Keratinocyte (primary cell): ENCODE results near the gene DIS3L2. TPM values are rescaled to one million over a fixed set of nuclear protein-coding genes. Genes with fewer than 3 reads are reported as not detected.

ENCODE experiments used
- DNase-seq: peaks from one replicate; pipeline ENCODE4 v3.0.0-alpha.2; 2011; ENCODE audit warnings: low read depth, missing footprints, low spot score
- FAIRE-seq: peaks from 2 replicates; lab custom pipeline; 2011; peaks lifted over from hg19 to GRCh38; lab: Jason Lieb, UNC
- H2AFZ ChIP-seq: 2 replicates; pipeline ENCODE4 v1.6.0; 2012; ENCODE audit warnings: low read length, control low read depth, inconsistent platforms; ENCODE audit not compliant: control insufficient read depth
- H3K27ac ChIP-seq: 2 replicates; pipeline ENCODE4 v1.5.1; 2011; ENCODE audit warnings: low read length; ENCODE audit not compliant: control insufficient read depth, insufficient read depth
- H3K27me3 ChIP-seq: 3 replicates; pipeline ENCODE4 v1.6.0; 2011; ENCODE audit warnings: low read length; ENCODE audit not compliant: control insufficient read depth, insufficient read depth; ENCODE audit errors: extremely low read depth
- H3K36me3 ChIP-seq, 2 experiments: 2 replicates in 1 of 2; 3 replicates in 1 of 2; pipeline ENCODE4 v1.5.1; 2011; ENCODE audit warnings: low read length in 2 of 2, mild to moderate bottlenecking in 1 of 2; ENCODE audit not compliant: control insufficient read depth in 2 of 2, insufficient read depth in 2 of 2; ENCODE audit errors: extremely low read depth in 1 of 2
- H3K4me1 ChIP-seq: 3 replicates; pipeline ENCODE4 v1.5.1; 2011; ENCODE audit warnings: low read length; ENCODE audit not compliant: control insufficient read depth, insufficient read depth; ENCODE audit errors: extremely low read depth
- H3K4me2 ChIP-seq: 3 replicates; pipeline ENCODE4 v1.6.0; 2011; ENCODE audit warnings: low read depth, low read length; ENCODE audit not compliant: control insufficient read depth, insufficient read depth; ENCODE audit errors: extremely low read depth
- H3K4me3 ChIP-seq, 3 experiments: fragments of 200-600 bp in 1 of 3; sonication (generic) in 1 of 3; 2 replicates in 2 of 3; 3 replicates in 1 of 3; pipeline ENCODE4 v1.5.1; 2011 to 2016; ENCODE audit warnings: low read length in 3 of 3, mild to moderate bottlenecking in 3 of 3, control low read depth in 2 of 3, inconsistent platforms in 1 of 3, low read depth in 1 of 3, mixed read lengths in 1 of 3, mixed run types in 1 of 3, moderate library complexity in 1 of 3; ENCODE audit not compliant: control insufficient read depth in 2 of 3, insufficient read depth in 2 of 3; ENCODE audit errors: extremely low read depth in 1 of 3
- H3K79me2 ChIP-seq: 2 replicates; pipeline ENCODE4 v1.6.0; 2012; ENCODE audit warnings: low read length; ENCODE audit not compliant: control insufficient read depth, insufficient read depth
- H3K9ac ChIP-seq: 3 replicates; pipeline ENCODE4 v1.6.0; 2011; ENCODE audit warnings: low read length; ENCODE audit not compliant: control insufficient read depth, insufficient read depth; ENCODE audit errors: extremely low read depth
- H3K9me1 ChIP-seq: 3 replicates; pipeline ENCODE4 v1.6.0; 2011; ENCODE audit warnings: low read length; ENCODE audit not compliant: control insufficient read depth, insufficient read depth; ENCODE audit errors: extremely low read depth
- H3K9me3 ChIP-seq: 2 replicates; pipeline ENCODE4 v1.5.1; 2012; ENCODE audit warnings: low read depth, low read length; ENCODE audit not compliant: control insufficient read depth
- H4K20me1 ChIP-seq: 3 replicates; pipeline ENCODE4 v1.6.0; 2011; ENCODE audit warnings: low read length; ENCODE audit not compliant: control insufficient read depth, insufficient read depth; ENCODE audit errors: extremely low read depth
- CTCF ChIP-seq, 3 experiments: IDR thresholded peaks in 1 of 3; conservative IDR thresholded peaks in 1 of 3; optimal IDR thresholded peaks in 1 of 3; 2 replicates in 2 of 3; 3 replicates in 1 of 3; pipeline versions ENCODE3 to v1.5.1; 2011; ENCODE audit warnings: low read length in 3 of 3, mild to moderate bottlenecking in 3 of 3, moderate library complexity in 2 of 3, control low read depth in 1 of 3, inconsistent platforms in 1 of 3; ENCODE audit not compliant: insufficient read depth in 2 of 3; ENCODE audit errors: extremely low read depth in 1 of 3
- EZH2 ChIP-seq: IDR thresholded peaks from one replicate; pipeline ENCODE4 v1.6.1; 2012; ENCODE audit warnings: inconsistent platforms, mild to moderate bottlenecking, low read length, moderate library complexity
- dilution Hi-C: fragments of 300-500 bp; cut with MboI; formaldehyde crosslinking; loops from one replicate; pipeline ENCODE4 v1.7.0; 2020; ENCODE audit warnings: low sequenced_read_pairs; ENCODE audit not compliant: extremely low pct_ligation_motif_present
- polyA plus RNA-seq, 5 experiments: library from polyadenylated mRNA; depleted of rRNA in 3 of 5; stranded (reverse) in 3 of 5; stranded (forward) in 1 of 5; unstranded in 1 of 5; fragments of >200 nt; gene quantifications; 1 replicate in 1 of 5; 2 replicates in 3 of 5; 3 replicates in 1 of 5; pipeline versions ENCODE4 v1.2.1 to v1.2.3, GENCODE V29; 2011 to 2012; ENCODE audit warnings: missing spikeins in 2 of 5, low read depth in 1 of 5, low replicate concordance in 1 of 5

Gene DIS3L2
- polyA plus RNA-seq, 1 donor (not counting 4 experiments of a cell fraction or from before 2014, with no cell fraction given): 8.6 TPM

GRCh38 chr2:232238596-232238995 is 277.1 kb downstream of the DIS3L2 start:
- peaks cover 23% of the 10 kb centered on the region for H3K4me1 ChIP-seq
- H3K27me3 ChIP-seq: no peaks in the 10 kb centered on the region
- no peak overlapping the region for H3K9ac ChIP-seq
- dilution Hi-C loops: no loop called here
- TF ChIP-seq CTCF (optimal IDR thresholded peaks at IDR 0.05 in 1 of 3, IDR thresholded peaks at IDR 0.05 in 1 of 3, conservative IDR thresholded peaks at IDR 0.05 in 1 of 3; ENCODE audit: extremely low read depth in 1 of 3, insufficient read depth in 2 of 3, low read length in 3 of 3): no peak
- no peak for TF ChIP-seq EZH2
- FAIRE-seq (no peak), DNase-seq (no peak)
- peaks cover 5% of the 10 kb centered on the region for H3K9me1 ChIP-seq
- H3K9me3 ChIP-seq: no peaks in the 10 kb centered on the region
- H3K36me3 ChIP-seq: peaks cover 2 to 6% of the 10 kb centered on the region in 2 experiments
- H3K27ac ChIP-seq: no peak overlapping the region
- H4K20me1 ChIP-seq: peaks cover 2% of the 10 kb centered on the region
- H3K4me3 ChIP-seq: no peak overlapping the region
- H2AFZ ChIP-seq: no peak overlapping the region
- no peak overlapping the region for H3K4me2 ChIP-seq
- no peaks in the 10 kb centered on the region for H3K79me2 ChIP-seq

GRCh38 chr2:232239951-232240681 is 278.6 kb downstream of the DIS3L2 start:
- H3K27me3 ChIP-seq: no peaks in the 10 kb centered on the region
- peaks cover 23% of the 10 kb centered on the region for H3K4me1 ChIP-seq
- H2AFZ ChIP-seq: no peak overlapping the region
- DNase-seq: peak; percentile 19
- peaks cover 2% of the 10 kb centered on the region for H4K20me1 ChIP-seq
- TF ChIP-seq EZH2 (no peak), CTCF (optimal IDR thresholded peaks at IDR 0.05 in 1 of 3, IDR thresholded peaks at IDR 0.05 in 1 of 3, conservative IDR thresholded peaks at IDR 0.05 in 1 of 3; ENCODE audit: extremely low read depth in 1 of 3, insufficient read depth in 2 of 3, low read length in 3 of 3) (no peak)
- dilution Hi-C loops: no loop called here
- H3K79me2 ChIP-seq: no peaks in the 10 kb centered on the region
- H3K9ac ChIP-seq: peak overlapping the region; percentile 42
- peak; percentile 89 for FAIRE-seq
- no peak overlapping the region for H3K4me3 ChIP-seq
- H3K9me3 ChIP-seq: no peaks in the 10 kb centered on the region
- H3K36me3 ChIP-seq: peaks cover 2 to 6% of the 10 kb centered on the region in 2 experiments
- H3K4me2 ChIP-seq: peak overlapping the region; percentile 23
- peak overlapping the region; percentile 65 for H3K27ac ChIP-seq
- H3K9me1 ChIP-seq: peaks cover 5% of the 10 kb centered on the region
